Epithelial cell of proximal tubule (primary cell): ENCODE data around the gene ANTXRL. TPM values are rescaled to one million over a fixed set of nuclear protein-coding genes. Genes with fewer than 3 reads are reported as not detected.
"Not testable (repeated sequence)": the region's sequence is repeated elsewhere in the genome, so short reads cannot be mapped to it uniquely, and the experiment has no call there.

ENCODE experiments used
- DNase-seq: peaks from one replicate; pipeline ENCODE4 v3.0.0-alpha.2; 2011; ENCODE audit warnings: low read depth
- H3K4me3 ChIP-seq: 2 replicates; pipeline ENCODE4 v1.5.1; 2011; ENCODE audit warnings: low read depth, mild to moderate bottlenecking, low read length
- total RNA-seq: library from RNA; depleted of rRNA; stranded (reverse); fragments of >200 nt; gene quantifications from 2 replicates; pipeline ENCODE4 v1.2.3, GENCODE V29; 2015
- TF ChIP-seq, protein P1 (sequence below): conservative IDR thresholded peaks from 2 replicates; pipeline ENCODE4 v1.5.1; 2012; ENCODE audit warnings: low read depth, mild to moderate bottlenecking, low read length

The ANTXRL gene
- total RNA-seq, 1 donor from 2014 or later = not detected

DNA sequence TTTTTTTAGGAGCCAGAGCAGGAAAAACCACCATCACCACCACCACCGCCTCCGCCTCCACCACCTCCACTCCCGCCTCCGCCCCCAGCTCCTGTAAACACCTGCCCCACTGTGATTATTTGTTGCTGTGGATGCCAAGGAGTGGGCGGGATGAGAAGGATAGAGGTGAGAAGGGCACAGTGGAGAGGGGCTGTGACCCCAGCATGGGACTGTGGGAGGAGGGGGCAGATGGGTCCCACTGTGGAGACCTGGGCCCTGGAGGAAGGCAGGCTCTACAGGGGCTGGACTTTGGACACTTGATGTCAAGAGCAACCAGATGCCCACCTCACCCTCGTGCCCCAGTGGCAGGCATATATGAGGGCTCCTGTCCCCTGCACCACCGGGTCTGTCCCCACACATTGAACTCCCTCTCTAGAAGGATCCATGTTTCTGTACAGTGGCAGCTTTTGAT lies 24.7 kb downstream of the ANTXRL start:
- TF ChIP-seq, protein P1, sequence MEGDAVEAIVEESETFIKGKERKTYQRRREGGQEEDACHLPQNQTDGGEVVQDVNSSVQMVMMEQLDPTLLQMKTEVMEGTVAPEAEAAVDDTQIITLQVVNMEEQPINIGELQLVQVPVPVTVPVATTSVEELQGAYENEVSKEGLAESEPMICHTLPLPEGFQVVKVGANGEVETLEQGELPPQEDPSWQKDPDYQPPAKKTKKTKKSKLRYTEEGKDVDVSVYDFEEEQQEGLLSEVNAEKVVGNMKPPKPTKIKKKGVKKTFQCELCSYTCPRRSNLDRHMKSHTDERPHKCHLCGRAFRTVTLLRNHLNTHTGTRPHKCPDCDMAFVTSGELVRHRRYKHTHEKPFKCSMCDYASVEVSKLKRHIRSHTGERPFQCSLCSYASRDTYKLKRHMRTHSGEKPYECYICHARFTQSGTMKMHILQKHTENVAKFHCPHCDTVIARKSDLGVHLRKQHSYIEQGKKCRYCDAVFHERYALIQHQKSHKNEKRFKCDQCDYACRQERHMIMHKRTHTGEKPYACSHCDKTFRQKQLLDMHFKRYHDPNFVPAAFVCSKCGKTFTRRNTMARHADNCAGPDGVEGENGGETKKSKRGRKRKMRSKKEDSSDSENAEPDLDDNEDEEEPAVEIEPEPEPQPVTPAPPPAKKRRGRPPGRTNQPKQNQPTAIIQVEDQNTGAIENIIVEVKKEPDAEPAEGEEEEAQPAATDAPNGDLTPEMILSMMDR = no peak
- DNase-seq = no peak
- H3K4me3 ChIP-seq = no peak overlapping the region

DNA sequence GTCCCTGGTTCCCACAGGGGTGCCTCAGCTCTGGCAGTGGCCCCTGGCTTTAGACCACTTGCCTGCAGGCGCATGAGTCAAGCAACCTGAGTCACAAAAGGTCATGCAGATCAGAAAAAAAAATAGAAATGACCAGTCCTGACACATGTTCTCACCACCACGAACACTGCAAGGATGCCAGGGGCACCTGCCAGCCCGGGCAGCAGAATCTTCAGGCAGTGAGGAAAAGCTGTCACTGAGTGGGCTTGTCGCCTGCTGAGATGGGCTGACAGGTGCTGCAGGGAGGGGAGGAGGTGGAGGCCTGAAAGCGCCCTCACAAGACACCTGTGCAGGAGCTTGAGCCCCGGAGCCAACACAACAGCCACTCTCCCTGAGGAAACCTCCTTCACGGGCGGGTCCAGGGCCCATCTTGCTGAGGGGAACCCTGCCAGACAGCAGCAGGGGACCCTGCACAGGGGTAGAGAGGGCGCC lies 25.2 kb downstream of the ANTXRL start:
- not testable (repeated sequence) for DNase-seq, H3K4me3 ChIP-seq

DNA sequence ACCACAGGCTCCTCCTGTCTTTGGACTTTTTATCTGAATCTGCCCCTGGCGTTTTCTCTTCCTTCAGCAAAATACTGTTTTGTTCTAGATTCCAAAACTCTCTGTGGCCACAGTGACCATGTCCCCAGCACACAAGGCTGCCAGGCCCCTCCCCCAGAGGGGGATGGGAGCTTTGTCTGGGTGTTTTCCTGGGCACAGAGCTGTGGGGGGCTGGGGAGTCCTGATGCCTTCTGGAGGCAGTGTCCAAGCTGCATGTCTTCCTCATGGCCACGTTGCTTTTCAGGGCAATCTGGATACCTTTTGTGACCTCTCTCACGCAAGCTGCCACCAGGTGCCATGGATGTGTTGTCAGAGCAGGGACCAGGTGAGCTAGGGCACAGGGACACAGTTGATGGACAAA lies 26.2 kb downstream of the ANTXRL start:
- DNase-seq = no peak
- TF ChIP-seq, protein P1 = no peak
- no peak overlapping the region for H3K4me3 ChIP-seq

DNA sequence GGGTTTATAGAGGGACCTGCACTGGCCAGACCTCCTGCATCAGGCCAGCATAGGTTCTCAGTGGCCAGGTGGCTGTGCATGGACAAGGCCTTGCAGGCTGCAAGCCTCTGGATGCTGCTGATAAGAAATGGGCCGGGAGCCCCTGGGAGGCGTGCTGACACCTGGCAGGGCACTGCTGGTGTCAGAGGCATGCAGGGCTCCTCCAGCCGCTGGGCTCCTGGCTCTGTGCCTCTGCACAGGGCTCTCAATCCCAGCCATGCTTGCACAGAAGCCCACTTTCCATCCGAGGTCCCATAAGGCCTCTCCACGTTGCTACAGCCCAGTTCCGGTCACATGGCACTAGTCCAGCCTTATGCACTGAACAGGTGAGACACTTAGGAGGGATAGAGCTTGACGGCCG lies 27.3 kb downstream of the ANTXRL start:
- no peak for DNase-seq
- H3K4me3 ChIP-seq = no peak overlapping the region
- TF ChIP-seq, protein P1 = no peak

DNA sequence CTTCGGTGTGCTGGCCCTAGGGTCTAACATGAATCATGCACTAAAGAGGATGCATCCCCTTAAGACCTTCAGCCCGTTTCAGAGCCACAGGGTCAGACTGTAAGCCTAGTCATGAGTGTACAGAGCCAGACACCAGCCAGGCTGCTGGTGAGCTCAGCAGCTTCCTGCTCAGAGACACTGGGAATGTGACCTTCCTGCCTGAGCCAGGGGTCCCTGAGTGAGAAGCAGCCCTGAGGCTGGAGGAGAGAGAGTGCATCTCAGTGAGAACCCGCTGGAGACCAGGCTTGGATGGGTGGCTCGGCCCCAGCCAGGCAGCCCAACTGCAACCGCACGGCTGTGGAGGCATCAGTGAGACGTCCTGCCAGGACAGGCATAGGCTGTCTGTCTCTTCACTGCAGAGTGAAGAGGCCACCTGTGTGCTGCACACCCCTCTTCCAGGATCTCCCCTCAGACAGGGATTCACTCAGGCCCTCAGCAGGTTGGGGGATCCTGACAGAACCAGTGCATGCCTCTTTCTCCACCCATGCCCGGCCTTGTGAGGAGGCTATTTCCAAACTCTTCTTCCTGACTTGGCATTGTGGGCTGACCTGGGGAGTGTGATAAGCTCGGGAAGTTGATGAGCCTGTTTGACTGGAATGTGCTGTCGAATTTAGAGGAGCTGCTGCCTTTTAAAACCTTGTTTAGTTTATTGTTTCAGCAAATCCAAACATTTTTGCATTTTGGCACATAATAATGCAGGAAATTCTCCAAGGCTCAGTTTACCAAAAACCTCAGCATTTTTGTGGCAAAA lies 28.5 kb downstream of the ANTXRL start:
- not testable (repeated sequence) for H3K4me3 ChIP-seq, DNase-seq

DNA sequence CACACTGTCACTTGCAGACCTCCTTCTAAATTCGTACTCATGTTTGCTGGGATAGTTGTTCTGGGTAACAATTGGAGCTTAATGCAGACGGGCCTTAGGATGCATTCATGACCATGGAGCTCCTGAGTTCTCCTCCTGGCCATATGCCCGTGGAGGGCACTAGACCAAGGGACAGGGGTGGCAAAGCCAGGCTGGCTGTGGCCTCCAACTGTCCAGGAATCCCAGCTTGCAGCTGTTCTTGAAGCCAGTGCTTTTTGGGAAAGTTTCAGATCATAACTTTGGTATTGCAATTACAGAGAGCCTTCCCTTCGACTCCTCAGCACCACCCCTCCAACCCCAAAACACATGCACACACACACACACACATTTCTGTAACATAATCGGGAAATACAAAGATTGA lies 30.6 kb downstream of the ANTXRL start:
- DNase-seq = no peak
- no peak overlapping the region for H3K4me3 ChIP-seq
- TF ChIP-seq, protein P1 = no peak

DNA sequence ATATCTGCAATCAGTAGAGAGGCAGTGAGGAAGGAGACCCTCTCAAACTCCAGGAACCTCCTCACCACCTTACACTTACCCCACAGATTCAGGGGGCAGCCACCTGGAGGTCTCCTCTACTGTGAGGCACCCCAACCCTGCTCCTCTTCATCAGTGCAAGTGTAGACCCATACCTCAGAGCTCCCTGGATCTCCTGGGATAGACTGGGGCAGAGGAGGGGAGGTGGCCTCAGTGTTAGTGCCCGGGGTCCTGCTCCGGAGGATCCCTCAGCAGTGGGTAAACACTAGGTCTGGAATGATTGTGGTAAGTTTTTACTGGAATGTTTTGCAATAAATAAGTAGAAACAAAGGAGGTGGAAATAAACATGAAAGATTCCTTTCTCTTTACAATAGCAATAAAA lies 31.1 kb downstream of the ANTXRL start:
- TF ChIP-seq, protein P1 = no peak
- no peak overlapping the region for H3K4me3 ChIP-seq
- DNase-seq = no peak

DNA sequence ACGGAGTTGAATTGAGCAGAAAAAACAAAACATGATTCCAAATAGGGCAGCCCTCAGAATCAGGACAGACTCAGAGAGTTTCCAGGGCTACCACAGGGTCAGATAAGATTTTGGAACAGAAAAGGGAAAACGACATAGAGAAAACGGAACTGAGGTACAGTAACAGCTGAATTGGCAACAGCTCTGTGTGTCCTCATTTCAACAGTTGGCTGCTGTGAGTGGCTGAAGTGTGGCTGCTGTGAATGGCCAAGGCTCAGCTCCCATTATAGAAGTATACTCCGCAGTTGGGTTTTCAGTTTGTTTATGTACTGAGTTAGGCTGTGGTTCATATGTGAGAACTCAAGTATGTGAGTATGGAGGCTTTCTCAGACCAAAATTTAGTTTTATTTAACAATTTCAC lies 32.0 kb downstream of the ANTXRL start:
- no peak for DNase-seq
- no peak overlapping the region for H3K4me3 ChIP-seq
- TF ChIP-seq, protein P1 = no peak
